Fibroblast of skin of right biceps (primary cell): ENCODE results near the gene MAF.

Experiments used
- DNase-seq: peaks from one replicate; pipeline ENCODE4 v3.0.0-alpha.2; 2013

Gene MAF

GRCh38 chr16:79587296-79587695 lies 13.2 kb downstream of the MAF start:
- no peak for DNase-seq

- DNase-seq: no peak
Observed at GRCh38 chr16:79582789-79583188, 17.7 kb downstream of the MAF start.

- DNase-seq: no peak
Observed at GRCh38 chr16:79580453-79581191, 19.9 kb downstream of the MAF start.

- DNase-seq: no peak
Observed at GRCh38 chr16:79576602-79577001, 23.9 kb downstream of the MAF start.

GRCh38 chr16:79573884-79574283 lies 26.7 kb downstream of the MAF start:
- no peak for DNase-seq

- no peak for DNase-seq
Observed at GRCh38 chr16:79573071-79573470, 27.5 kb downstream of the MAF start.

GRCh38 chr16:79571903-79572535 lies 28.5 kb downstream of the MAF start:
- no peak for DNase-seq

- no peak for DNase-seq
Observed at GRCh38 chr16:79571065-79571902, 29.3 kb downstream of the MAF start.

GRCh38 chr16:79564671-79565107 lies 35.8 kb downstream of the MAF start:
- DNase-seq: no peak

GRCh38 chr16:79563921-79564320 lies 36.6 kb downstream of the MAF start:
- DNase-seq: no peak

GRCh38 chr16:79562166-79562823 lies 38.2 kb downstream of the MAF start:
- DNase-seq: no peak

- no peak for DNase-seq
Observed at GRCh38 chr16:79561729-79562128, 38.8 kb downstream of the MAF start.

GRCh38 chr16:79560923-79561322 lies 39.6 kb downstream of the MAF start:
- no peak for DNase-seq

GRCh38 chr16:79560318-79560717 lies 40.2 kb downstream of the MAF start:
- no peak for DNase-seq

GRCh38 chr16:79559532-79559931 lies 41.0 kb downstream of the MAF start:
- no peak for DNase-seq

- DNase-seq: no peak
Observed at GRCh38 chr16:79557421-79557820, 43.1 kb downstream of the MAF start.

GRCh38 chr16:79554912-79555311 lies 45.6 kb downstream of the MAF start:
- DNase-seq: no peak

- DNase-seq: no peak
Observed at GRCh38 chr16:79550373-79550772, 50.2 kb downstream of the MAF start.

- DNase-seq: no peak
Observed at GRCh38 chr16:79547085-79547484, 53.5 kb downstream of the MAF start.
